Ovary (tissue), 3 donors: ENCODE data around the gene MYPN.

Experiments
- POLR2A ChIP-seq: fragments of 450-650 bp; IDR thresholded peaks from one replicate; pipeline ENCODE4 v1.6.1; 2017; ENCODE audit warnings: antibody characterized with exemption, mild to moderate bottlenecking, moderate library complexity
- TF ChIP-seq, protein P1 (sequence below), 3 donors: fragments of 450-650 bp in 2 of 3; fragments of 200-600 bp in 1 of 3; IDR thresholded peaks; one replicate each; pipeline versions ENCODE4 v1.5.1 to v1.8.0; 2016 to 2022; ENCODE audit warnings: antibody characterized with exemption in 3 of 3, mild to moderate bottlenecking in 1 of 3
- donor health status: DM: no; HTN: no; CAD: no.

DNA sequence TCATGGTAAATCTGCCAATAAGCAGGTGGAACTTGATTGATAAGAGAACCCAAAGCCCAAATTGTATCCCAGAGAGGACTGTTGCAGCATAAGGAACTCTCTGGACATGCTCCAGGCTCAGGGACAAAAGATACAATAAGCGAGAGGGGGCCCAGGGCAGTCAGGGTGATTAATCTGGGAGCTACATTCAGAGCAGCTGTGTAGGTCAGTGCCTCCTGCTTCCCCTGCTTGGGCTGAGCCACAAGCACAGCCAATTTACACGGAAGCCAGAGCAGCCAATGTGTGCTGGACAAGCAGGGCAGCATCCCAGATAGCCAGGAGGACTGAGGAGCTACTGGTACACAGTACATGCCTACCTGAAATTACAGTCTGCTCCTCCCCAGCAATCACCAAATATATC, 24.2 kb downstream of the MYPN start:
- TF ChIP-seq, protein P1, sequence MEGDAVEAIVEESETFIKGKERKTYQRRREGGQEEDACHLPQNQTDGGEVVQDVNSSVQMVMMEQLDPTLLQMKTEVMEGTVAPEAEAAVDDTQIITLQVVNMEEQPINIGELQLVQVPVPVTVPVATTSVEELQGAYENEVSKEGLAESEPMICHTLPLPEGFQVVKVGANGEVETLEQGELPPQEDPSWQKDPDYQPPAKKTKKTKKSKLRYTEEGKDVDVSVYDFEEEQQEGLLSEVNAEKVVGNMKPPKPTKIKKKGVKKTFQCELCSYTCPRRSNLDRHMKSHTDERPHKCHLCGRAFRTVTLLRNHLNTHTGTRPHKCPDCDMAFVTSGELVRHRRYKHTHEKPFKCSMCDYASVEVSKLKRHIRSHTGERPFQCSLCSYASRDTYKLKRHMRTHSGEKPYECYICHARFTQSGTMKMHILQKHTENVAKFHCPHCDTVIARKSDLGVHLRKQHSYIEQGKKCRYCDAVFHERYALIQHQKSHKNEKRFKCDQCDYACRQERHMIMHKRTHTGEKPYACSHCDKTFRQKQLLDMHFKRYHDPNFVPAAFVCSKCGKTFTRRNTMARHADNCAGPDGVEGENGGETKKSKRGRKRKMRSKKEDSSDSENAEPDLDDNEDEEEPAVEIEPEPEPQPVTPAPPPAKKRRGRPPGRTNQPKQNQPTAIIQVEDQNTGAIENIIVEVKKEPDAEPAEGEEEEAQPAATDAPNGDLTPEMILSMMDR (IDR thresholded peaks at IDR 0.05), result no peak
- TF ChIP-seq POLR2A, result no peak
